Esophagus mucosa (tissue), 1 donor: ENCODE results near the gene UAP1L1. TPM values are rescaled to one million over a fixed set of nuclear protein-coding genes. Genes with fewer than 3 reads are reported as not detected.

Experiments used
- ATAC-seq: fragments of 200-7000 bp; cut with Tn5 transposase; one replicate; pipeline ENCODE4 v1.9.1; 2020
- total RNA-seq: library from RNA; stranded (reverse); gene quantifications from one replicate; pipeline ENCODE4 v1.2.4, GENCODE V29; 2023
- donor health status: DM: yes; HTN: yes; CAD: no.

UAP1L1 gene
- total RNA-seq, 1 donor from 2014 or later: 4.9 TPM

DNA sequence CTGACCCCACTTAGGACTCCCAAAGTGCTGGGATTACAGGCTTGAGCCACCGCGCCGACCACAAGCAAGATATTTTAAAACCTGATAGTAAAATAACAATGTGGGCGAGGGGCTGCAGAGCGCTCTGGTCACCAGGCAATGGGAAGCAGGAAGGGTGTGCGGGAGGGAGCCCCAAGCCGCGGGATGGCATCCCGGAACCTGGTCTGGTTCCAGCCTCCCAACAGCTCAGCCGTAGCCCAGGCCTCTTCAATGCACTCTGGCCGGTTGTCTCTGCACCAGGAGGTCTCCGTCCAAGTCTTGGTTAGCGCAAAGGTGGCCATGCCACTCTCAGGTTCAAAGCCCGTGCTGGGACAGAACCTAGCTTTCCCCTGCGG is 694 bp upstream of the UAP1L1 start:
- peak; percentile 0 for ATAC-seq

DNA sequence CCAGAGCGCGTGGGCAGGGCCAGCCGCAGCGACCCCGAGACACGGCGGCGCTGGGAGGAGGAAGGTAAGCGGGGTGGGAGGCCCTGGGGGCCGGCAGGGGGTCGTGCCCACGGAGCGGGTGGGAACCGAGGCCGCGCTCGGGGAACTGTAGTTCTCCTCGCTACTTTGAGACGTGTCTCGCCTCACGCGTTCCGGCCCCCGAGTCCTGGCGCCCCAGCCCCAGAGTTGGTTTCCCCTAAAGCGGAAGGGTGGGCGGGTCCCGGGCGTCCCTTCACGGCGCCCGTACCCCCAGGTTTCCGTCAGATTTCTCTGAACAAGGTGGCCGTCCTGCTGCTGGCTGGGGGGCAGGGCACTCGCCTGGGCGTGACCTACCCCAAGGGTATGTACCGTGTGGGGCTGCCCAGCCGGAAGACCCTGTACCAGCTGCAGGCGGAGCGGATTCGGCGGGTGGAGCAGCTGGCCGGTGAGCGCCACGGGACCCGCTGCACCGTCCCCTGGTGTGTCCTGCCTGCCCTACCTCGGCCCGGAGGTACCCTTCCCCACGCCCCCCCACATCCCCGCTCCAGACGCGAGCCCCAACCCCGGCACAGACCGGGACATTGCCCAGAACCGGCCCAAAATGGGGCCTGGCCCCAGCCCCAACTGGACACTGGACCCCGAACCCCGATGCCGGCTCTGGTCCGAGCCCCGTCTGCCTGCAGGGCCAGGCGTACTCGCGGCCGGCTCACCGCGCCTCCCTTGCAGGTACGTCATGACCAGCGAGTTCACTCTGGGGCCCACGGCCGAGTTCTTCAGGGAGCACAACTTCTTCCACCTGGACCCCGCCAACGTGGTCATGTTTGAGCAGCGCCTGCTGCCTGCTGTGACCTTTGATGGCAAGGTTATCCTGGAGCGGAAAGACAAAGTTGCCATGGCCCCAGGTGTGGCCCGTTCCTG is 709 bp downstream of the UAP1L1 start:
- no peak for ATAC-seq

DNA sequence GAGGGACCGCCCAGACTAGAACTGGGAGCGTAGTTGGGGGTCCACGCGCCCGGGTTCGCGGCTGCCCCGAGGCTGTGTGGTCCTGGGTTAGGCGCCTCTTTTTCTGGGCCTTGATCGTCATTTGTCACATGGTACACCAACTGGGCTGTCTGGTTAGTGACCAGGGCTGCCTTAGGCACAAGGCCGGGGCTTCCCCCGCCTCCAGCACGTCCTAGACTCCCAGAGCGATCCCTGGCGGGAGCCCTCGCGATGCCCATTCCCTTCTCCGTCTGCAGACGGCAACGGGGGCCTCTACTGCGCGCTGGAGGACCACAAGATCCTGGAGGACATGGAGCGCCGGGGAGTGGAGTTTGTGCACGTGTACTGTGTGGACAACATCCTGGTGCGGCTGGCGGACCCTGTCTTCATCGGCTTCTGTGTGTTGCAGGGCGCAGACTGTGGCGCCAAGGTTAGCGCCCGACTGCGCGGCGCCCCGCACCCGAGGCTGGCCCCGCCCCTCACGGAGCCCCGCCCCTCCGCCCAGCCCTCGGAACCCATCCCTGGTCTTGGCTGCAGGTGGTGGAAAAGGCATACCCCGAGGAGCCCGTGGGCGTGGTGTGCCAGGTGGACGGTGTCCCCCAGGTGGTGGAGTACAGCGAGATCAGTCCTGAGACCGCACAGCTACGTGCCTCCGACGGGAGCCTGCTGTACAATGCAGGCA is 1.5 kb downstream of the UAP1L1 start:
- no peak for ATAC-seq

- ATAC-seq: no peak
Measured at GRCh38 chr9:137079401-137079787, 2.1 kb downstream of the UAP1L1 start.

- no peak for ATAC-seq
Measured at GRCh38 chr9:137080260-137081122, 3.2 kb downstream of the UAP1L1 start.

DNA sequence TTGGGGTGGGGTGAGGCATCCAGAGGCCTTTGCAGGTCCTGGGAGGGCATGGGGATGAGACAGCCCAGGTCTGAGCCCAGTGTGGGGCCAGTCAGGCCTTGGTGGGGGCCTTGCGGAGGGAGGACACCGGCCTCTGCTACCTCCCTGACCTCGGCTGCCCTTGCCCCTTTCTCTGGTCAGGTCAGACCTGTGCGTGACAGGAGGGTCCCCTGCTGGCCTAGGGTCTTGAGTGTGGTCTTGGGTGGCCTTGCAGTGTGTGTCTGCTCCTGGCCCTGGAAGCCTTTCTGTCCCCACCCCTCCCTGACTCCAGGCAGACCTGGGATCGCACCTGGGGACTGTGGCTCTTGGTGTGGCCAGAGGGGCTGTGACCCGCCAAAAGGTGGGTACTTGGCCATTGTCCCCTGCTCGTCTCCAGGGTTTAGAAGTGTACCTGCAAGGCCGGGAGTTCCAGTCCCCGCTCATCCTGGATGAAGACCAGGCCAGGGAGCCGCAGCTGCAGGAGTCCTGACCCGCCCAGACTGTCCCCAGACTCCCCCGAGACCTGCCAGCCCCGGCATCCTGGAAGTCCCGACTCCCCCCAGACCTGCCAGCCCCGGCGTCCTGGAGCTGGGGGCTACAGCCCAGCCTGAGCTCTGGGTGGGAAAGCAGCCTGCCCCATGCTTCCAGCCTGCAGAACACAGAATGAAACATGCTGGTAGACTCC is 5.1 kb downstream of the UAP1L1 start:
- ATAC-seq: no peak

DNA sequence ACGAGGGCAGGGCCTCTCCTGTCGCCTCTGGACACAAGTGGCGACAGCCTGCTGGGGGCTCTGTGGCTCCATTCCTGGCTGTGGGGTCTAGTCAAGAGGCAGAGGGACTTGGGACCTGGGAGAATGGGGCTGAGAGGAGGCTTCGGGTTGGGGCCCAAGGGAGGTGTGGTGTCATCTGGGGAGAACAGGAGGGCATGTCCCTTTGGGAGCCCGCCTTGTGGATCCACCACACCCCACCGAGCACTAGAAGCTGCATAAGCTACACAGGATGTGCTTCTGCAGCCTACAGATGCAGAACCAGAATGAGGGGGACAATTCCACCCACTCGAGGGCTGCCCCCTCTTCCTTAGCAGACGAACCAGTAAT is 5.6 kb downstream of the UAP1L1 start:
- no peak for ATAC-seq

DNA sequence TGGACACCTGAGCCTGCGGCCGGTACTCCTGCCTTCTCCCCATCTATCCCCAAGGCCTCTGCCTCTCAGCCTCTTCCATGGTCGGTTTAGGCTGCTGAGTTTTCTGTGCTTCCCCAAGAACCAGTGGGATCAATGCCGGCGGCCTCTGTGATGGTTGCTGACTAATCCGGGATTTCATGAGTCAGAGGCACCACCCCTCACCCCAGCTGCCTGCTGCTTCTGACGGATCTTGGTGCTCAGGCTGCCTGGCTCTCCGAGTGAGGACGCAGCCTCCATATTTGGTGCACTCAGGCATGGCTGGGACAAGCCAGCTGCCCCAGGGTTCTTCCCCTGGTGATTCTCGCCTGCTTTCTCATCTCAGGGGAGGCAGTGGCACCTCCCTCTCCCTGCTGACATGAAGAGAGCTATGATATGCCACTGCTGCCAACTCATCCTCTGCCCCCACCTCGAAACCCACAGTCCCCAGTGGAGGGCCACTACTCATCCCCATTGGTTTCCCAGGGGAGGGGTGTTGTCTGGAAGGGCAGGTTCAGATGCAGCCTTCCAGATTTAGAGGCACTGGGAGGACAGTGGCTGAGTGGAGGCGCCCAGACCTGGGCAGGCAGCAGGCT is 6.2 kb downstream of the UAP1L1 start:
- peak; percentile 41 for ATAC-seq

DNA sequence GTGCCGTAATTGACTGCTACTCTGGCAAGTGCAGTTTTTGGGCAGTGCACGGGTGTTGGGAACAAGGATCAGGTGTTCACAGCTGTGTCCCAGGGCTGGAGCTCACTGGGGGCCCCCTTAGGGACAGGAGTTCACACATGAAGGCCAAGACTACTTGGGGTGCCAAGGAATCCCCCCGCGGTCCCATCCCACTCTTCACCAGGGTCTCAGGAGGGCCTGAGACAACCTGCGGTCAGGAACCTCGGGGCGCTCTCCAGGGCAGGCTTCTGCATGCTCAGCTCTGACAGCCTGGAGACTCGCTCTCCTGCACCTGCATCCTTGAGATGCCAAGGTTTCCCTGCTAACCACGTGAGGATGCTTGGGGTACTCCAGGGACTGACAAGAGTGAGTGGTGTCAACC is 7.2 kb downstream of the UAP1L1 start:
- ATAC-seq: no peak

GRCh38 chr9:137085920-137086530 is 8.7 kb downstream of the UAP1L1 start:
- peak; percentile 14 for ATAC-seq

DNA sequence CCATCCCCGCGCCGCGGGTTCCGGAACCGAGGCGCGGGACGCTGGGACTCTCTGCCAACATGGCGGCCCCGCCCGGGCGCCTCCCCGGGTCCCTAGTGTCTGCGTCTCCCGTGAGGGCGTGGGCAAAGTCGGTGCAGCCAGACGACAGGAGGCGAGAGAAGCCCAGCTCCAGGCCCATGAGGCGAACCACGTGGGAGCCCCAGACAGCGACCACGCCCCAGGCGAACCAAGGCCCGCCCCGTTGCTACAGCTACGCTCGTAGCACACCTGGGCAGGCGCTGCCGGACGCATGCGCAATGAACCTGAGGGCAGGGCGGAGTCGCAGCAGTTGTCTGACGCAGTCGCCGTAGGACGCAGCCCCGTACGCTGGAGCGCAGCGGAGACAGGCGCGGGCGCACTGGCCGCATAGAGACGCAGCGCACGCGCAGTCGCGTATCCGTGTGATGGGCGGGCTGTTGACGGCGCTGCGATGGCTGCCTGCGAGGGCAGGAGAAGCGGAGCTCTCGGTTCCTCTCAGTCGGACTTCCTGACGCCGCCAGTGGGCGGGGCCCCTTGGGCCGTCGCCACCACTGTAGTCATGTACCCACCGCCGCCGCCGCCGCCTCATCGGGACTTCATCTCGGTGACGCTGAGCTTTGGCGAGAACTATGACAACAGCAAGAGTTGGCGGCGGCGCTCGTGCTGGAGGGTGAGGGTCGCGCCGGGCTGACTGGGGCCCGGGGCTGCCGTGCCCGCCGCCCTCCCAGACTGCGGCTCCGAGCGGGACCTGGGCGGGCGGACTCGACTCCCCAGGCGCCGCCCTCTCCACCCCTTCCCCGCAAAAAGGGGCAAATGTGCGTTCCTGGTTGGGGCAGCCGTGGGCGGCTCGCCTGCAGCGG is 9.5 kb downstream of the UAP1L1 start, which contains the start of gene MAN1B1:
TSS of gene MAN1B1 (plus strand) at position 455 of the 878 bp plus-strand sequence. CDS start at position 470, 15 bp downstream.
- peak; percentile 90 for ATAC-seq

DNA sequence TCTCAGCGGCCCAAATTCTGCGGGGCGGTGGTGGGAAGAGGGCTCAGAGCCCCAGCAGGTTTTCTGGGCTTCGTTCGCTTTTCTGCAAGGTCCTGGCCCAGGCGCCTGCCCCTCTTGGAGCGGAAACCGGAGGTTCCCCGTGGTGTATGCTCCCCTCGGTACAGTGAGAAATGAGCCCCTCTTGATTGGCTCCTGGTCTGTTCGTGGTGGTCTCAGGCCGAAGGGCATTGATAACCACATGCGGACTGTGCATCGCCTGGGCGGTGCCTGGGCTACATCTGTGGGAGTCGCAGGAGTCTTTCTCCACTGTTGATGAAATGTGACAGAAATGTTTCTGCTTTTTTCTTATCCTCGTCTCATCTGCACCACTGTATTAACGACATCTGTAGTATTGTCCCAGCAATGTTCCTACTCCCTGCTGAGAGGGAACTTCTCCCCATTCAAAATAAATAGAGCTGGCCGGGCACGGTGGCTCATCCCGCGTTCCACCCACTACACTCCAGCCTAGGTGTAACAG is 10.2 kb downstream of the UAP1L1 start:
- no peak for ATAC-seq

DNA sequence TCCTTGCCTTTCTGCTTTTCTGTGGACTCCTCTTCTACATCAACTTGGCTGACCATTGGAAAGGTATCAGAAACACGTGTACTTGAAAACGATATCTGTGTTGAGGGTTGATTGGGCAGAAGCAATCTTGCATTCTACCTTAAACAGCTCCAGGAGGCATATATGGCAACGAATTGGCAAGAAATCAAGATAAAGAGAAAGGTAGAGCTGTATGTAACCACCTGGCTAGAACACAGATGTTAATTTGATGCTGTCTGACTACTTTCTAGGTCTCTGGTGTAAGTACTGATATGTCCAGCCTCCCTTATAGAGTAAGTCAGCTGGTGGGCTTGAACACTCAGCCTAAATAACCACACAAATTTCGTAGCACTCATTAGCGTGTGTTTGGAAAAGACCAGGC is 10.8 kb downstream of the UAP1L1 start:
- ATAC-seq: no peak

DNA sequence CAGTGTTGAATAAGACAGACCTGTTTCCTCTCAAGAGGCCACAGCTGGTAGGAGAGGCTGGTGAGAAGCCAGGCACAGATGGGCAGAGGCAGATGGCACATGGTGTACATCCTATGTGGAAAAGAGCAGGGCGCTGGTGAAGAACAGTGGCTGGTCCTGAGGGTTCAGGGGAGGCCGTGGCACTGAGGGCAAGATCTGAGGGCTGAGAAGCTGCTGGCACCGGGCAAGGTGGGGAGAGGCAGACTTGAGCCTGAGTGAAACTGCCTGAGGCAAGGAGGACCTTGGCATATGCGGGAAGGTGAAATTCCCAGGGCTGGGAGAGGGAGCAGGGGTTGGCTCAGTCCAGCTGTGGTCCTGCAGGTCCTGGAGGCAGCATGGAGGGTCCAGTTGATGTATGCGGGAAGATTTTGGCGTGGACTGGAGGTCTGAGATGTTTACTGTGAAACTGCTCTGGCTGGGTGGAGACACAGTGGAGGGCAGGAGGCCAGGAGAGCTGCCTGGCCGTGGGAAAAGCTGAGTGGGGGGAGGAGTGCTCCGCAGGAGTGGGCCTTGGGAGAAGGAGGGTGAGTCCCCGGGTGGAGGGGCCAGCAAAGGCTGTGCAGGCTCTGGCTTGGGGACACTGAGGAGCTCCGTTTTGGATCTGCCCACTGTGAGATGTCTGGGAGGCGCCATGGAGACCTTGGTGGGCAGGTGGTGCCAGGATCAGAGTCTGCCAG is 12.1 kb downstream of the UAP1L1 start:
- no peak for ATAC-seq

- ATAC-seq: peak; percentile 39
Measured at GRCh38 chr9:137095664-137096517, 18.6 kb downstream of the UAP1L1 start.

GRCh38 chr9:137096785-137097546 is 19.6 kb downstream of the UAP1L1 start:
- ATAC-seq: no peak

GRCh38 chr9:137097761-137098462 is 20.6 kb downstream of the UAP1L1 start:
- ATAC-seq: peak; percentile 14
